ENCODE results near the gene EDEM3. TPM values are rescaled to one million over a fixed set of nuclear protein-coding genes. Genes with fewer than 3 reads are reported as not detected.
"Not testable (repeated sequence)": the region's sequence is repeated elsewhere in the genome, so short reads cannot be mapped to it uniquely, and the experiment has no call there.

EDEM3 gene
- total RNA-seq, 1 donor from 2014 or later, result 37.5 TPM

- no peak for DNase-seq (ENCODE audit: low spot score, unreplicated experiment)
- H3K36me3 Mint-ChIP-seq (ENCODE audit: insufficient read depth), result peaks cover 7% of the 10 kb centered on the region
- H3K4me3 Mint-ChIP-seq (ENCODE audit: low read depth), result no peak overlapping the region
- H3K27ac Mint-ChIP-seq, result no peak overlapping the region
- H3K27me3 Mint-ChIP-seq, result no peaks in the 10 kb centered on the region
- H3K4me1 Mint-ChIP-seq (ENCODE audit: low read depth), result no peaks in the 10 kb centered on the region
- TF ChIP-seq CTCF (IDR thresholded peaks at IDR 0.05; ENCODE audit: unreplicated experiment), result no peak
- H3K9me3 Mint-ChIP-seq (ENCODE audit: low read depth), result peaks cover 14% of the 10 kb centered on the region
Measured at GRCh38 chr1:184685116-184685515, 69.5 kb downstream of the EDEM3 start.

GRCh38 chr1:184684285-184685074 lies 70.2 kb downstream of the EDEM3 start:
- Mint-ChIP-seq H3K27me3 (no peaks in the 10 kb centered on the region), H3K36me3 (ENCODE audit: insufficient read depth) (peaks cover 7% of the 10 kb centered on the region), H3K9me3 (ENCODE audit: low read depth) (peaks cover 14% of the 10 kb centered on the region), H3K4me3 (ENCODE audit: low read depth) (no peak overlapping the region), H3K4me1 (ENCODE audit: low read depth) (no peaks in the 10 kb centered on the region), H3K27ac (no peak overlapping the region)
- no peak for DNase-seq (ENCODE audit: low spot score, unreplicated experiment)
- no peak for TF ChIP-seq CTCF (IDR thresholded peaks at IDR 0.05; ENCODE audit: unreplicated experiment)

- no peak for TF ChIP-seq CTCF (IDR thresholded peaks at IDR 0.05; ENCODE audit: unreplicated experiment)
- DNase-seq (ENCODE audit: low spot score, unreplicated experiment), result no peak
- Mint-ChIP-seq H3K4me3 (ENCODE audit: low read depth) (no peak overlapping the region), H3K27ac (no peak overlapping the region), H3K9me3 (ENCODE audit: low read depth) (peaks cover 14% of the 10 kb centered on the region), H3K36me3 (ENCODE audit: insufficient read depth) (peaks cover 7% of the 10 kb centered on the region), H3K4me1 (ENCODE audit: low read depth) (no peaks in the 10 kb centered on the region), H3K27me3 (no peaks in the 10 kb centered on the region)
Measured at GRCh38 chr1:184682956-184683355, 71.7 kb downstream of the EDEM3 start.

- not testable (repeated sequence) for H3K27me3 Mint-ChIP-seq; H3K4me1 Mint-ChIP-seq (ENCODE audit: low read depth); H3K27ac Mint-ChIP-seq; H3K36me3 Mint-ChIP-seq (ENCODE audit: insufficient read depth); H3K4me3 Mint-ChIP-seq (ENCODE audit: low read depth); DNase-seq (ENCODE audit: low spot score, unreplicated experiment)
- peaks cover 14% of the 10 kb centered on the region for H3K9me3 Mint-ChIP-seq (ENCODE audit: low read depth)
Measured at GRCh38 chr1:184680611-184681225, 73.9 kb downstream of the EDEM3 start.

- not testable (repeated sequence) for H3K4me3 Mint-ChIP-seq (ENCODE audit: low read depth); DNase-seq (ENCODE audit: low spot score, unreplicated experiment); H3K4me1 Mint-ChIP-seq (ENCODE audit: low read depth); H3K27ac Mint-ChIP-seq; H3K27me3 Mint-ChIP-seq; H3K36me3 Mint-ChIP-seq (ENCODE audit: insufficient read depth)
- peaks cover 14% of the 10 kb centered on the region for H3K9me3 Mint-ChIP-seq (ENCODE audit: low read depth)
Measured at GRCh38 chr1:184679472-184679871, 75.2 kb downstream of the EDEM3 start.

GRCh38 chr1:184677344-184677743 lies 77.3 kb downstream of the EDEM3 start:
- peaks cover 20% of the 10 kb centered on the region for H3K9me3 Mint-ChIP-seq (ENCODE audit: low read depth)
- no peak overlapping the region for H3K4me3 Mint-ChIP-seq (ENCODE audit: low read depth)
- no peak for DNase-seq (ENCODE audit: low spot score, unreplicated experiment)
- TF ChIP-seq CTCF (IDR thresholded peaks at IDR 0.05; ENCODE audit: unreplicated experiment), result no peak
- H3K27ac Mint-ChIP-seq, result no peak overlapping the region
- H3K4me1 Mint-ChIP-seq (ENCODE audit: low read depth), result peaks cover 4% of the 10 kb centered on the region
- peaks cover 4% of the 10 kb centered on the region for H3K27me3 Mint-ChIP-seq
- peaks cover 7% of the 10 kb centered on the region for H3K36me3 Mint-ChIP-seq (ENCODE audit: insufficient read depth)
